A549 (cell line): ENCODE measurements around the gene PLSCR3. TPM values are rescaled to one million over a fixed set of nuclear protein-coding genes. Genes with fewer than 3 reads are reported as not detected.

Experiments
- ATAC-seq, 2 experiments: fragments of 200-7000 bp in 1 of 2; fragments of >200 bp in 1 of 2; cut with Nextera tagmentation in 1 of 2; cut with Tn5 transposase in 1 of 2; 3 replicates each; pipeline versions ENCODE4 v1.8.0 to v1.9.1; 2018 to 2020; ENCODE audit warnings: mild to moderate bottlenecking in 1 of 2, moderate library complexity in 1 of 2
- CTCF ChIA-PET: fragments of 300-600 bp; sonication (Branson Sonifier 250); formaldehyde crosslinking; extraction: SDS; loops from one replicate; lab custom pipeline; 2021; ENCODE audit warnings: antibody characterized with exemption, inconsistent platforms; lab: Yijun Ruan, JAX
- POLR2A ChIA-PET: fragments of 350-600 bp; formaldehyde crosslinking; extraction: SDS; loops from one replicate; lab custom pipeline; 2021; ENCODE audit warnings: antibody characterized with exemption, inconsistent platforms; lab: Yijun Ruan, JAX
- DNase-seq, 2 experiments: peaks; one replicate each; pipeline versions ENCODE4 v3.0.0 to v3.0.0-alpha.2; 2011 to 2016; ENCODE audit warnings: low read depth in 1 of 2, low spot score in 1 of 2
- FAIRE-seq: peaks from 2 replicates; lab custom pipeline; 2011; peaks lifted over from hg19 to GRCh38; lab: Jason Lieb, UNC
- H3K27ac ChIP-seq, 2 experiments: fragments of >200 bp; sonication (Bioruptor Twin); formaldehyde crosslinking; 3 replicates each; pipeline ENCODE4 v1.5.1; 2016 to 2017
- H3K4me1 ChIP-seq: fragments of >200 bp; sonication (Bioruptor Twin); formaldehyde crosslinking; 3 replicates; pipeline ENCODE4 v1.6.1; 2016
- H3K4me2 ChIP-seq: fragments of >200 bp; sonication (Bioruptor Twin); formaldehyde crosslinking; 3 replicates; pipeline ENCODE4 v1.6.1; 2016
- H3K4me3 ChIP-seq: fragments of >200 bp; sonication (Bioruptor Twin); formaldehyde crosslinking; 3 replicates; pipeline ENCODE4 v1.5.1; 2016
- H3K9me3 ChIP-seq: fragments of >200 bp; sonication (Bioruptor Twin); formaldehyde crosslinking; 3 replicates; pipeline ENCODE4 v1.6.1; 2016
- ATOH8 ChIP-seq: fragments of 250-450 bp; sonication (Bioruptor Pico); IDR thresholded peaks from 2 replicates; pipeline ENCODE4 v1.5.0; 2020; ENCODE audit warnings: low read depth, mild to moderate bottlenecking, moderate library complexity
- CHD4 ChIP-seq: fragments of 200-600 bp; sonication (generic); IDR thresholded peaks from 2 replicates; pipeline ENCODE4 v1.6.1; 2016; ENCODE audit warnings: antibody characterized with exemption, mild to moderate bottlenecking, borderline replicate concordance
- FOSB ChIP-seq: fragments of 250-450 bp; sonication (Bioruptor Pico); IDR thresholded peaks from 2 replicates; pipeline ENCODE4 v1.5.0; 2020; ENCODE audit warnings: mild to moderate bottlenecking, moderate library complexity
- FOXS1 ChIP-seq: fragments of 250-450 bp; sonication (Bioruptor Pico); IDR thresholded peaks from 2 replicates; pipeline ENCODE4 v1.5.0; 2020; ENCODE audit warnings: mild to moderate bottlenecking, moderate library complexity
- HMGXB4 ChIP-seq: fragments of 250-450 bp; sonication (Bioruptor Pico); IDR thresholded peaks from 2 replicates; pipeline ENCODE4 v1.5.0; 2021; ENCODE audit warnings: mild to moderate bottlenecking, moderate library complexity, borderline replicate concordance
- HOXA7 ChIP-seq: fragments of 250-450 bp; sonication (Bioruptor Pico); IDR thresholded peaks from 2 replicates; pipeline ENCODE4 v1.5.0; 2020; ENCODE audit warnings: mild to moderate bottlenecking, moderate library complexity
- JUNB ChIP-seq: fragments of >200 bp; sonication (Bioruptor Twin); formaldehyde crosslinking; IDR thresholded peaks from 2 replicates; pipeline ENCODE4 v1.6.1; 2016
- KDM1A ChIP-seq: fragments of 200-600 bp; sonication (generic); IDR thresholded peaks from 2 replicates; pipeline ENCODE4 v1.6.1; 2016; ENCODE audit warnings: low read depth, mild to moderate bottlenecking
- KDM5A ChIP-seq: fragments of 200-600 bp; sonication (generic); IDR thresholded peaks from 2 replicates; pipeline ENCODE4 v1.6.1; 2016; ENCODE audit warnings: antibody characterized with exemption, mild to moderate bottlenecking
- MAFK ChIP-seq: fragments of 450-650 bp; IDR thresholded peaks from 2 replicates; pipeline ENCODE4 v1.6.1; 2014; ENCODE audit not compliant: partially characterized antibody
- NFE2L2 ChIP-seq: fragments of 150-350 bp; conservative IDR thresholded peaks from 2 replicates; pipeline ENCODE4 v1.6.1; 2014; ENCODE audit warnings: low read length
- NR3C1 ChIP-seq: fragments of >200 bp; sonication (Bioruptor Twin); formaldehyde crosslinking; IDR thresholded peaks from 3 replicates; pipeline ENCODE4 v1.6.1; 2017
- PHF8 ChIP-seq: fragments of 200-600 bp; sonication (generic); IDR thresholded peaks from 2 replicates; pipeline ENCODE4 v1.6.1; 2016; ENCODE audit warnings: low read depth, mild to moderate bottlenecking, antibody characterized with exemption, moderate library complexity, borderline replicate concordance
- RARB ChIP-seq: fragments of 250-450 bp; sonication (Bioruptor Pico); IDR thresholded peaks from 2 replicates; pipeline ENCODE4 v1.8.0; 2021; ENCODE audit warnings: mild to moderate bottlenecking, moderate library complexity
- RCOR1 ChIP-seq: fragments of 150-350 bp; IDR thresholded peaks from 2 replicates; pipeline ENCODE4 v1.6.1; 2014; ENCODE audit warnings: antibody characterized with exemption, low read length, low read depth
- RFX5 ChIP-seq: fragments of 450-650 bp; IDR thresholded peaks from 2 replicates; pipeline ENCODE4 v1.7.1; 2014; ENCODE audit warnings: antibody characterized with exemption, mild to moderate bottlenecking, moderate library complexity
- SREBF2 ChIP-seq: fragments of 450-650 bp; IDR thresholded peaks from 2 replicates; pipeline ENCODE4 v1.6.1; 2014; ENCODE audit warnings: mild to moderate bottlenecking, moderate library complexity
- USF2 ChIP-seq: fragments of 450-650 bp; IDR thresholded peaks from 2 replicates; pipeline ENCODE4 v1.6.1; 2014; ENCODE audit warnings: antibody characterized with exemption
- WGBS: methylation state at CpG from one replicate; pipeline ENCODE4 v1.1.6; 2017; ENCODE audit errors: missing lambda C conversion rate; 5-methylcytosine and 5-hydroxymethylcytosine counted together
- polyA plus RNA-seq, 4 experiments: library from polyadenylated mRNA; depleted of rRNA in 3 of 4; stranded (reverse); fragments of >200 nt; fragmentation: RNase III in 1 of 4; extraction: RNeasy Plus Mini Kit Qiagen cat#74134 plus additional on column Dnase treatment in 1 of 4; gene quantifications; 2 replicates in 3 of 4; 3 replicates in 1 of 4; pipeline ENCODE4 v1.2.3, GENCODE V29; 2011 to 2017

Gene PLSCR3
- polyA plus RNA-seq, 2 of the 4 experiments (the other 2 are of a cell fraction) = 11.0 to 29.6 TPM

- TF ChIP-seq USF2 = no peak
- TF ChIP-seq JUNB = no peak
- TF ChIP-seq, all 56 proteins: peak for 0
These were observed 51.1 kb downstream of the PLSCR3 start (continued) for GRCh38 chr17:7343250-7343649.

- peaks cover 8% of the 10 kb centered on the region; the same call in 1 of the 3 replicates for H3K4me1 ChIP-seq
- no peak for ATAC-seq
- POLR2A ChIA-PET = interaction anchor here (1.7 kb wide), 1 partner anchor 12 kb away, joined by 5 read pairs; the partner anchor contains the start of gene NEURL4
- TF ChIP-seq RFX5 (no peak), FOSB (CRISPR knock-in tag) (no peak), HMGXB4 (CRISPR knock-in tag) (no peak), FOXS1 (CRISPR knock-in tag) (no peak), PHF8 (no peak), RARB (CRISPR knock-in tag) (no peak), NFE2L2 (no peak), NR3C1 (no peak), CHD4 (no peak), SREBF2 (no peak), HOXA7 (no peak), RCOR1 (no peak), ATOH8 (CRISPR knock-in tag) (no peak)
- TF ChIP-seq, all 56 proteins: peak for 0
- CTCF ChIA-PET = interaction anchor here (0.9 to 23.9 kb wide), 10 partner anchors 1 to 219 kb away, joined by 3 to 433 read pairs (median 8); partner anchors contain the start of genes ACAP1, NEURL4, SLC2A4 and TMEM95
- Histone ChIP-seq H3K9me3 (no peaks in the 10 kb centered on the region), H3K4me2 (no peak overlapping the region), H3K4me3 (no peak overlapping the region), H3K27ac (no peak overlapping the region)
- DNase-seq = no peak
- 90% methylated on average over 13 of the region's 13 CpGs for WGBS
- FAIRE-seq = no peak
These were observed 52.5 kb downstream of the PLSCR3 start for GRCh38 chr17:7341842-7342241.

GRCh38 chr17:7340179-7340578 lies 54.1 kb downstream of the PLSCR3 start:
- TF ChIP-seq KDM1A = no peak
- peak; percentile 58 for TF ChIP-seq MAFK
- no peak for TF ChIP-seq KDM5A
- TF ChIP-seq, all 56 proteins: peak for 1
- no peak for ATAC-seq
- no peak for DNase-seq
- ChIA-PET CTCF (interaction anchor here (3.0 to 23.9 kb wide), 4 partner anchors 2 to 41 kb away, joined by 11 to 433 read pairs (median 260); partner anchors contain the start of genes ACAP1, NEURL4 and TMEM95), POLR2A (no interaction called here)
- 37% methylated on average over 2 of the region's 2 CpGs for WGBS
- Histone ChIP-seq H3K4me1 (peaks cover 8% of the 10 kb centered on the region; the same call in 1 of the 3 replicates), H3K9me3 (no peaks in the 10 kb centered on the region), H3K4me2 (no peak overlapping the region), H3K4me3 (no peak overlapping the region), H3K27ac (no peak overlapping the region)
- no peak for FAIRE-seq

Other genes with a start within 250 kb of the PLSCR3 start
Only the 30 nearest of the 38 such genes appear.
- 238 and 288 TPM in 2 replicates for gene ACADVL, start 174.6 kb downstream of the PLSCR3 start, polyA plus RNA-seq (2011; rRNA removed)
- 392 to 429 TPM (median 425 TPM) in 3 replicates for gene ACADVL, start 174.6 kb downstream of the PLSCR3 start, polyA plus RNA-seq (2017; fragmentation: RNase III; extraction: RNeasy Plus Mini Kit Qiagen cat#74134 plus additional on column Dnase treatment)
- 5.7 and 9.6 TPM in 2 replicates for gene DVL2, start 160.0 kb downstream of the PLSCR3 start, polyA plus RNA-seq (2011; rRNA removed)
- gene DVL2, start 160.0 kb downstream of the PLSCR3 start, polyA plus RNA-seq (2017; fragmentation: RNase III; extraction: RNeasy Plus Mini Kit Qiagen cat#74134 plus additional on column Dnase treatment) = 30.7 to 40.4 TPM (median 37.7 TPM) in 3 replicates
- 52.1 and 61.2 TPM in 2 replicates for gene PHF23, start 155.1 kb downstream of the PLSCR3 start, polyA plus RNA-seq (2011; rRNA removed)
- gene PHF23, start 155.1 kb downstream of the PLSCR3 start, polyA plus RNA-seq (2017; fragmentation: RNase III; extraction: RNeasy Plus Mini Kit Qiagen cat#74134 plus additional on column Dnase treatment) = 70.9 to 80.2 TPM (median 79.1 TPM) in 3 replicates
- 399 and 502 TPM in 2 replicates for gene GABARAP, start 152.1 kb downstream of the PLSCR3 start, polyA plus RNA-seq (2011; rRNA removed)
- 431 to 510 TPM (median 504 TPM) in 3 replicates for gene GABARAP, start 152.1 kb downstream of the PLSCR3 start, polyA plus RNA-seq (2017; fragmentation: RNase III; extraction: RNeasy Plus Mini Kit Qiagen cat#74134 plus additional on column Dnase treatment)
- 161 and 251 TPM in 2 replicates for gene CTDNEP1, start 142.8 kb downstream of the PLSCR3 start, polyA plus RNA-seq (2011; rRNA removed)
- 145 to 151 TPM (median 147 TPM) in 3 replicates for gene CTDNEP1, start 142.8 kb downstream of the PLSCR3 start, polyA plus RNA-seq (2017; fragmentation: RNase III; extraction: RNeasy Plus Mini Kit Qiagen cat#74134 plus additional on column Dnase treatment)
- gene ELP5, start 142.3 kb downstream of the PLSCR3 start, polyA plus RNA-seq (2011; rRNA removed) = 114 and 133 TPM in 2 replicates
- 89.2 to 97.3 TPM (median 92.1 TPM) in 3 replicates for gene ELP5, start 142.3 kb downstream of the PLSCR3 start, polyA plus RNA-seq (2017; fragmentation: RNase III; extraction: RNeasy Plus Mini Kit Qiagen cat#74134 plus additional on column Dnase treatment)
- gene CLDN7, start 132.0 kb downstream of the PLSCR3 start, polyA plus RNA-seq (2011; rRNA removed) = 4.2 and 4.6 TPM in 2 replicates
- 0.59 to 0.97 TPM (median 0.59 TPM) in 3 replicates for gene CLDN7, start 132.0 kb downstream of the PLSCR3 start, polyA plus RNA-seq (2017; fragmentation: RNase III; extraction: RNeasy Plus Mini Kit Qiagen cat#74134 plus additional on column Dnase treatment)
- 0.16 TPM in 2 replicates for gene SLC2A4, start 112.8 kb downstream of the PLSCR3 start, polyA plus RNA-seq (2011; rRNA removed)
- gene SLC2A4, start 112.8 kb downstream of the PLSCR3 start, polyA plus RNA-seq (2017; fragmentation: RNase III; extraction: RNeasy Plus Mini Kit Qiagen cat#74134 plus additional on column Dnase treatment) = 0.17 to 0.18 TPM (median 0.17 TPM) in 3 replicates
- 0.61 and 0.98 TPM in 2 replicates for gene YBX2, start 99.9 kb downstream of the PLSCR3 start, polyA plus RNA-seq (2011; rRNA removed)
- 0.22 to 0.57 TPM (median 0.36 TPM) in 3 replicates for gene YBX2, start 99.9 kb downstream of the PLSCR3 start, polyA plus RNA-seq (2017; fragmentation: RNase III; extraction: RNeasy Plus Mini Kit Qiagen cat#74134 plus additional on column Dnase treatment)
- gene EIF5A, start 86.9 kb downstream of the PLSCR3 start, polyA plus RNA-seq (2011; rRNA removed) = 945 and 969 TPM in 2 replicates
- gene EIF5A, start 86.9 kb downstream of the PLSCR3 start, polyA plus RNA-seq (2017; fragmentation: RNase III; extraction: RNeasy Plus Mini Kit Qiagen cat#74134 plus additional on column Dnase treatment) = 1,779 to 2,042 TPM (median 1,918 TPM) in 3 replicates
- gene GPS2, start 79.2 kb downstream of the PLSCR3 start, polyA plus RNA-seq (2011; rRNA removed) = 48.5 and 61.7 TPM in 2 replicates
- 147 to 171 TPM (median 158 TPM) in 3 replicates for gene GPS2, start 79.2 kb downstream of the PLSCR3 start, polyA plus RNA-seq (2017; fragmentation: RNase III; extraction: RNeasy Plus Mini Kit Qiagen cat#74134 plus additional on column Dnase treatment)
- 12.2 and 18.3 TPM in 2 replicates for gene NEURL4, start 65.2 kb downstream of the PLSCR3 start, polyA plus RNA-seq (2011; rRNA removed)
- gene NEURL4, start 65.2 kb downstream of the PLSCR3 start, polyA plus RNA-seq (2017; fragmentation: RNase III; extraction: RNeasy Plus Mini Kit Qiagen cat#74134 plus additional on column Dnase treatment) = 44.2 to 50.4 TPM (median 47.5 TPM) in 3 replicates
- gene ACAP1, start 58.0 kb downstream of the PLSCR3 start, polyA plus RNA-seq (2011; rRNA removed) = 0.03 and 0.41 TPM in 2 replicates
- gene ACAP1, start 58.0 kb downstream of the PLSCR3 start, polyA plus RNA-seq (2017; fragmentation: RNase III; extraction: RNeasy Plus Mini Kit Qiagen cat#74134 plus additional on column Dnase treatment) = 1.3 to 2.1 TPM (median 1.4 TPM) in 3 replicates
- 6.1 and 7.0 TPM in 2 replicates for gene KCTD11, start 42.4 kb downstream of the PLSCR3 start, polyA plus RNA-seq (2011; rRNA removed)
- 9.6 to 10.7 TPM (median 10.3 TPM) in 3 replicates for gene KCTD11, start 42.4 kb downstream of the PLSCR3 start, polyA plus RNA-seq (2017; fragmentation: RNase III; extraction: RNeasy Plus Mini Kit Qiagen cat#74134 plus additional on column Dnase treatment)
- gene TMEM95, start 39.4 kb downstream of the PLSCR3 start, polyA plus RNA-seq (2011; rRNA removed) = not detected in 2 replicates
- gene TMEM95, start 39.4 kb downstream of the PLSCR3 start, polyA plus RNA-seq (2017; fragmentation: RNase III; extraction: RNeasy Plus Mini Kit Qiagen cat#74134 plus additional on column Dnase treatment) = not detected in 3 replicates
- 1.2 and 1.8 TPM in 2 replicates for gene TNK1, start 13.4 kb downstream of the PLSCR3 start, polyA plus RNA-seq (2011; rRNA removed)
- gene TNK1, start 13.4 kb downstream of the PLSCR3 start, polyA plus RNA-seq (2017; fragmentation: RNase III; extraction: RNeasy Plus Mini Kit Qiagen cat#74134 plus additional on column Dnase treatment) = 2.1 to 2.4 TPM (median 2.2 TPM) in 3 replicates
- 127 and 210 TPM in 2 replicates for gene TMEM256, start 9.6 kb upstream of the PLSCR3 start, polyA plus RNA-seq (2011; rRNA removed)
- 142 to 166 TPM (median 164 TPM) in 3 replicates for gene TMEM256, start 9.6 kb upstream of the PLSCR3 start, polyA plus RNA-seq (2017; fragmentation: RNase III; extraction: RNeasy Plus Mini Kit Qiagen cat#74134 plus additional on column Dnase treatment)
- 4.1 and 6.9 TPM in 2 replicates for gene NLGN2, start 13.3 kb upstream of the PLSCR3 start, polyA plus RNA-seq (2011; rRNA removed)
- gene NLGN2, start 13.3 kb upstream of the PLSCR3 start, polyA plus RNA-seq (2017; fragmentation: RNase III; extraction: RNeasy Plus Mini Kit Qiagen cat#74134 plus additional on column Dnase treatment) = 17.6 to 27.9 TPM (median 27.5 TPM) in 3 replicates
- gene SPEM1, start 25.8 kb upstream of the PLSCR3 start, polyA plus RNA-seq (2011; rRNA removed) = not detected in 2 replicates
- gene SPEM1, start 25.8 kb upstream of the PLSCR3 start, polyA plus RNA-seq (2017; fragmentation: RNase III; extraction: RNeasy Plus Mini Kit Qiagen cat#74134 plus additional on column Dnase treatment) = 0.09 to 0.13 TPM in 2 of 3 replicates, not detected in the other
- not detected in 2 replicates for gene SPEM2, start 31.1 kb upstream of the PLSCR3 start, polyA plus RNA-seq (2011; rRNA removed)
- not detected in 3 replicates for gene SPEM2, start 31.1 kb upstream of the PLSCR3 start, polyA plus RNA-seq (2017; fragmentation: RNase III; extraction: RNeasy Plus Mini Kit Qiagen cat#74134 plus additional on column Dnase treatment)
- gene SPEM3, start 34.3 kb upstream of the PLSCR3 start, polyA plus RNA-seq (2011; rRNA removed) = not detected in 2 replicates
- gene SPEM3, start 34.3 kb upstream of the PLSCR3 start, polyA plus RNA-seq (2017; fragmentation: RNase III; extraction: RNeasy Plus Mini Kit Qiagen cat#74134 plus additional on column Dnase treatment) = not detected in 3 replicates
- gene TMEM102, start 40.9 kb upstream of the PLSCR3 start, polyA plus RNA-seq (2011; rRNA removed) = 4.4 and 4.9 TPM in 2 replicates
- gene TMEM102, start 40.9 kb upstream of the PLSCR3 start, polyA plus RNA-seq (2017; fragmentation: RNase III; extraction: RNeasy Plus Mini Kit Qiagen cat#74134 plus additional on column Dnase treatment) = 6.5 to 8.9 TPM (median 8.1 TPM) in 3 replicates
- gene FGF11, start 45.0 kb upstream of the PLSCR3 start, polyA plus RNA-seq (2011; rRNA removed) = 1.4 and 1.9 TPM in 2 replicates
- gene FGF11, start 45.0 kb upstream of the PLSCR3 start, polyA plus RNA-seq (2017; fragmentation: RNase III; extraction: RNeasy Plus Mini Kit Qiagen cat#74134 plus additional on column Dnase treatment) = 1.1 to 1.8 TPM (median 1.5 TPM) in 3 replicates
- 6.5 and 6.9 TPM in 2 replicates for gene CHRNB1, start 50.5 kb upstream of the PLSCR3 start, polyA plus RNA-seq (2011; rRNA removed)
- gene CHRNB1, start 50.5 kb upstream of the PLSCR3 start, polyA plus RNA-seq (2017; fragmentation: RNase III; extraction: RNeasy Plus Mini Kit Qiagen cat#74134 plus additional on column Dnase treatment) = 6.2 to 8.4 TPM (median 8.0 TPM) in 3 replicates
- 14.4 and 18.2 TPM in 2 replicates for gene ZBTB4, start 85.1 kb upstream of the PLSCR3 start, polyA plus RNA-seq (2011; rRNA removed)
- gene ZBTB4, start 85.1 kb upstream of the PLSCR3 start, polyA plus RNA-seq (2017; fragmentation: RNase III; extraction: RNeasy Plus Mini Kit Qiagen cat#74134 plus additional on column Dnase treatment) = 24.4 to 29.5 TPM (median 28.2 TPM) in 3 replicates
- gene SLC35G6, start 86.9 kb upstream of the PLSCR3 start, polyA plus RNA-seq (2011; rRNA removed) = not detected in 2 replicates
- not detected in 3 replicates for gene SLC35G6, start 86.9 kb upstream of the PLSCR3 start, polyA plus RNA-seq (2017; fragmentation: RNase III; extraction: RNeasy Plus Mini Kit Qiagen cat#74134 plus additional on column Dnase treatment)
- gene POLR2A, start 89.8 kb upstream of the PLSCR3 start, polyA plus RNA-seq (2011; rRNA removed) = 22.8 and 57.1 TPM in 2 replicates
- 65.6 to 69.6 TPM (median 67.4 TPM) in 3 replicates for gene POLR2A, start 89.8 kb upstream of the PLSCR3 start, polyA plus RNA-seq (2017; fragmentation: RNase III; extraction: RNeasy Plus Mini Kit Qiagen cat#74134 plus additional on column Dnase treatment)
- gene TNFSF12, start 154.5 kb upstream of the PLSCR3 start, polyA plus RNA-seq (2011; rRNA removed) = 11.9 and 12.4 TPM in 2 replicates
- gene TNFSF12, start 154.5 kb upstream of the PLSCR3 start, polyA plus RNA-seq (2017; fragmentation: RNase III; extraction: RNeasy Plus Mini Kit Qiagen cat#74134 plus additional on column Dnase treatment) = 7.9 to 9.9 TPM (median 9.7 TPM) in 3 replicates
- gene TNFSF13, start 164.2 kb upstream of the PLSCR3 start, polyA plus RNA-seq (2011; rRNA removed) = 1.0 TPM in 2 replicates
- 0.41 to 0.78 TPM (median 0.61 TPM) in 3 replicates for gene TNFSF13, start 164.2 kb upstream of the PLSCR3 start, polyA plus RNA-seq (2017; fragmentation: RNase III; extraction: RNeasy Plus Mini Kit Qiagen cat#74134 plus additional on column Dnase treatment)
- gene SENP3, start 167.4 kb upstream of the PLSCR3 start, polyA plus RNA-seq (2011; rRNA removed) = 150 and 165 TPM in 2 replicates
- 104 to 119 TPM (median 114 TPM) in 3 replicates for gene SENP3, start 167.4 kb upstream of the PLSCR3 start, polyA plus RNA-seq (2017; fragmentation: RNase III; extraction: RNeasy Plus Mini Kit Qiagen cat#74134 plus additional on column Dnase treatment)